ENCODE measurements around the gene FLOT1.
"Not testable (repeated sequence)": the region's sequence is repeated elsewhere in the genome, so short reads cannot be mapped to it uniquely, and the experiment has no call there.

FLOT1 gene

GRCh38 chr6:30722280-30723112 lies 20.0 kb downstream of the FLOT1 start:
- DNase-seq = peak; percentile 92

DNA sequence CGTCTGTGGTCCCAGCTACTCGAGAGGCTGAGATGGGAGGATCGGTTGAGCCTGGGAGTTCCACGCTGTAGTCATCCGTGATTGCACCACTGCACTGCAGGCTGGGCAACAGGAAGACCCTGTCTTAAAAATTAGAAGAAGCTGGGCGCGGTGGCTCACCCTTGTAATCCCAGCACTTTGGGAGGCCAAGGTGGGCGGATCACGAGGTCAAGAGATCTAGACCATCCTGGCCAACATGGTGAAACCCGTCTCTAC lies 20.5 kb downstream of the FLOT1 start:
- DNase-seq = not testable (repeated sequence)

GRCh38 chr6:30721198-30722024 lies 21.1 kb downstream of the FLOT1 start:
- peak; percentile 94 for DNase-seq

DNA sequence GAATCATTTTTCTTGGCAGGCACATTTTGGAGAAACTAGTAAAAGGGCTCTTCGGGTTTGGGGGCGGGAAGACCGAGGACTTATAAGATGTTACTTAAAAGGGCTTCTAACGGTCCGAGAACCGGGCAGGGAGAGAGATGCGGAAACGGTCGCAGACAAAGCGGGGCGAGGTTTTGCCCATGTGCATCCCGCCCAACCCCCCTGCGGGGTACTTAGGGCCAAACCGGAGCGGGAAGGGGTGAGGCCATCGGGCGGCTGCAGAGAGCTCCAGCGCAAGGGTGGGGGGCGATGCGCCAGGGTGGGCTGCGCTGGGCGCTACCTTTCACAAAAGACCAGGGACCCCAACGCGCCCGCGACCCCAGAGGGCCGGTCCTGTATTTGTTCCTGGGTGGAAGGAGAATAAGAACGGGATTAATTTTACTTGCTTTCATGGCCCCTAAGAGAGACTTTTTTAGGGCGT lies 21.7 kb downstream of the FLOT1 start:
- DNase-seq = peak; percentile 88

DNA sequence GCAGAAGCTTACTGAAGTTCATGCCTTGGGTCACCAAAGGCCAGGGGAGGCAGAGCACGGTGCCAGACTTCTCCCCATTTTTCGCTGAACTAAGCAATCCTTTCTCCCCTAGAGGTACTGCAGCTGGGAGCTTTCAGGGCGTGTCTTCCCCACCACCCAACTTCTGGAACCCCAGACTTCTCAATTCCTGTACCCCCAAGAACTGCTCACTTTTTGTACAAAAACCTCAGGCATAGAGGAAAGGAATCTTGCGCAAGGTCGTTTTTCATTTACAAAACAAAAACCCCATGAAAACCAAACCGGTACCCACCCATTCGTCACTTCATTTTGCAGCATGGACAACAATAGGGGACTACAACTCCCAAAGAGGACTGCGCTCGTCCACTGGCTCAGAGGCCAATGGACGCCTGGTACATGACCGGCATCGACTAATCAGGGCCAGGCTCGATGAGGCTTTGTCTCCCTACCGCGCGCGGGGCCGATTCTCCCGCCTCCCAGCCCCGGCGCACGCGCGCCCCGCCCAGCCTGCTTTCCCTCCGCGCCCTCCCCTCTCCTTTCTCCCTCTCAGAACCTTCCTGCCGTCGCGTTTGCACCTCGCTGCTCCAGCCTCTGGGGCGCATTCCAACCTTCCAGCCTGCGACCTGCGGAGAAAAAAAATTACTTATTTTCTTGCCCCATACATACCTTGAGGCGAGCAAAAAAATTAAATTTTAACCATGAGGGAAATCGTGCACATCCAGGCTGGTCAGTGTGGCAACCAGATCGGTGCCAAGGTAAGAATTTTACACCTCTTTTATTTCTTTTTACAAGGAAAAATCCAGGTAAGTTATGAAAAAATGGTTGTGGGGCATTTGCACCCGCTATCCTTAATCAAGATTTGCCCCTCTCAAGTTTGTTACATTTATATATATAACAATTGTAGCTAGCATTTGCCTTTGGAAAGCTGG lies 22.4 kb downstream of the FLOT1 start, which contains the start of gene TUBB:
TUBB (plus strand) TSS at position 562 of the 947 bp plus-strand sequence; CDS start at position 717, 155 bp downstream.
- peak; percentile 96 for DNase-seq

DNA sequence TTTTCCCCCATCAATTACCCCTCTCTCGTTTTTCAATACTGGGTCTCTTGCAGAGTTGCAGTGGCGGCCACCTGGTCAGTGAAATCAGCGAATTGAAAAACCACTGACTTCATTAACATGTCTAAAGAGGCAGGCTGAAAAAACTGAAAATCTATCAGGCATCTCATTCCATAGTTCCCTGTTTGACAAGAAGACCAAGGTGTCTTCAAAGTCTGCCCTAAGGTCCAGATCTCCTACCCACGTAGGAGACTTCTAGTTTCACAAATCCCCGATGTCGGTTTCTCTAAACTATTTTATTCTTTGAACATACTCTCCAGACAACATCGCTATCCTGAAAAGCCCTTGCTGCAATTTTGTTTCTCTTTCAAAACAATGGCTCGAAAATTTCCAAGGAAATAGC lies 23.1 kb downstream of the FLOT1 start:
- no peak for DNase-seq

DNA sequence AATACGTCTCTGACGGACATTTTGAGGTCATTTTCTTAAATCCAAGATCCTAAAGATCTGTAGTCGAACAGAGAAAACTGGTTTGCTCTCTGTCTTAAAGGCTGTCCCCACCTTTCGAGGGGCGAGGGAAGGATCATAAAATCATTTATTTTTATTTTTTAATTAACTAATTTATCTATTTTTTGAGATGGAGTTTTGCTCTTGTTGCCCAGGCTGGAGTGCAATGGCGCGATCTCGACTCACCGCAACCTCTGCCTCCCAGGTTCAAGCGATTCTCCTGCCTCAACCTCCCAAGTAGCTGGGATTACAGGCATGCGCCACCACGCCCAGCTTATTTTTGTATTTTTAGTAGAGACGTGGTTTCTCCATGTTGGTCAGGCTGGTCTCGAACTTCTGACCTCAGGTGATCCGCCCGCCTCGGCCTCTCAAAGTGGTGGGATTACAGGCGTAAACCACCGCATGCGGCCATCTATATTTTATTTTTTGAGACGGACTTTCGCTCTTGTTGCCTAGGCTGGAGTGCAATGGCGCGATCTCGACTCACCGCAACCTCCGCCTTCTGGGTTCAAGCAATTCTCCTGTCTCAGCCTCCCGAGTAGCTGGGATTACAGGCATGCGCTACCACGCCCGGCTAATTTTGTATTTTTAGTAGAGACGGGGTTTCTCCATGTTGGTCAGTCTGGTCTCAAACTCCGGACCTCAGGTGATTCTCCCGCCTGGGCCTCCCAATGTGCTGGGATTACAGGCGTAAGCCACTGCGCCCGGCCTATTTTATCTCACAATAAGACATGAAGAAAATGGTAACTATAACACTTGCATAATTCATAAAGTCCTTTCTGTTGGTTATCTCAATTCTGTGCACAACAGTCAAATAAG lies 24.4 kb downstream of the FLOT1 start:
- DNase-seq = peak; percentile 5

DNA sequence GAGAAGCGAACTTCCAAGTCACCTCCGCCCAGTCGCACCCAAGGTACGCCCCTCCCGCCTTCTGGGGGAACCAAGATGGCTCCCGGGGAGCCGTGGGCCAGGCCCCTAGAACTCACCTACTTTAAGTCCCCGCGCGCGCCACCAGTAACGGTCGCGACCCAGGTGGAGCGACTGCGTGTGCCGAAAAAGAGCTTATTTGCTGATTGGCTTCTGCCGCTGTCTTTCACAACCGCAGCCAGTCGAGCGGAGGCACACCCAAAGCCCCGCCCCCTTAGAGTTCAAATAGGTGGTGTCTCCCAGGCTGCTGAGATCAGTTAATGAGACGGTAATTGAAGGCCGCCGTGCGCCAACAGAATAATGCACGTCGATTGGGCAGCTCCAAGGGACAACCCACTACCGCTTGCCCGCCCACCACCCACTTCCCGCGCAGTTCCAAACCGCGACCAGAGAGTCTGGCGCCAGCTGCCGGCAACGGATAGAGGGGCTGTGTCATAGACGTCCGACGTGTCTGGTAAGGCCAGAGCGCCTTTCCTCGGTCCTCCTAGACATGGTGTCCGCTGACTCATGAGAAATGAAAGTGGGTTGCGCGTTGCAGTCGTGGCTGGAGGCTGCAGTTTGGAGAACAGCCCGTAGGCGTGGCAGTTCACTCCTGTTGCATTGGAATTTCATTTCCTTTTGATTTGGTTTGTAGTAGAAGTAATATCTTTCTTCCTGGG lies 25.2 kb downstream of the FLOT1 start, which contains the start of gene MDC1:
MDC1 (minus strand) TSS at position 153 of the 716 bp plus-strand sequence. CDS start 2,106 bp downstream, outside the sequence.
- DNase-seq = peak; percentile 98

DNA sequence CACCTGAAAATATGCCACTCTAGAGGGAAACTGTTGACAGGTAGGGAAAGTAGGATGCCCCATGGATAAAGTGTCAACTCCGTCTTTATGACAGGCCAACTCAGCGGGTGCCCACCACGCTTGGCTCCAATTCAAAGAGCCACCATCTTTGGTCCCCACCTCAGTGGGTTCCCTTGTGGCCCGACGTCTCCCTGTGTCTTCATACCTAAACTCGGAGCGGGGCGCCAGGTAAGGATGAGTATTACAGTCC lies 25.7 kb downstream of the FLOT1 start:
- DNase-seq = no peak

GRCh38 chr6:30714263-30714662 lies 28.2 kb downstream of the FLOT1 start:
- no peak for DNase-seq

DNA sequence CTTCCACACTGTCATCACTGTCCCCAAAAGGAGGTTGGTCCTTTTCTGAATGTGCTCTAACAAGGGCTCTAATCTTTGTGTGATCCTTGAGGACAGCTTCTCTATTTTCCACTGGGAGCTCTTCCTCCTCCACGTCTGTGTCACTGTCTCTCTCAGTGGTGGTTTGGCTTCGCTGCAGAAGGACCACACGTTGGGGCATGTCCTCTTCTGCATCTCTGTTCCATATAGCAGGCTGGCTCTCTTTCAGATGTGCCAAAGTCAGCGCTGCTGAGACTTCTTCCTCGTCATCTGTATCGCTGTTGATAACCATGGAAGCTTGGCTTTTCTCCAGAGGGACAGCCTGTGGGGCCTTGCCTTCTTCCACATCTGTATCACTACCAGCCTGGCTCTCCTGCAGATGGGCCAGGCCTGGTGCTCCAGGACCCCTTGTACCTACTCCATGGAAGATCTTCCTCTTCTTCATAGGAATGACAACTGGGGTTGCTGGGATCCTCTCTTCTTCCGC lies 30.0 kb downstream of the FLOT1 start:
- no peak for DNase-seq

DNA sequence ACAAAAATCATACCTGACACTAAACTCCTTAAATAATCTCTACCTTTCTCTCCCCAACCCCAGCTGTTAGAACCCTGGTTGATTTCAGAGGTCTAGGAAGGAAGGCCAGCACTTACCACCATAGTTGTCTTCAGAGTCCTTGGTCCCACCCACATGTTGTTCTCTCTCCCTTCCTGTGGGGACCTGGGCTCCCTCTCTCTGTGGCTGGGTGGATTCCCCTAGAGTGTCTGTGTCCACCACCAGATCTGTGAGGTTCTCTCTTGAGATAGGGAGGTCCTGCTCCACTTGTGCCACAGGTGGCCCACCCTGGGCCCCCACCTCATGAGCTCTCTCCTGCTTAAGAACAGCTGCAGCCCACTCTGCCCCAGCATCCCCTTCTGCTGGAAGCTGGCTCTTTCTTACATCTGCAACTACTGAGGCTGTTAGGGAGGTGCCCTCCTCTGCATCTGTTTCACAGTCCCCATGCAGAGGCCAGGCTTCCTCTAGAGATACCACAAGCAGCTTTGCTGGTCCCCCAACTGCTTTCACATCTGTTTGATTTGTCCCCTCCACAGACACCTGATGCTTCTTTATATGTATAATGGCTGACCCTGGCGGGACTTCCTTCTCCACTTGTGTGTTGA lies 30.6 kb downstream of the FLOT1 start:
- no peak for DNase-seq

- DNase-seq = no peak
Observed at GRCh38 chr6:30709101-30709868, 33.2 kb downstream of the FLOT1 start.

DNA sequence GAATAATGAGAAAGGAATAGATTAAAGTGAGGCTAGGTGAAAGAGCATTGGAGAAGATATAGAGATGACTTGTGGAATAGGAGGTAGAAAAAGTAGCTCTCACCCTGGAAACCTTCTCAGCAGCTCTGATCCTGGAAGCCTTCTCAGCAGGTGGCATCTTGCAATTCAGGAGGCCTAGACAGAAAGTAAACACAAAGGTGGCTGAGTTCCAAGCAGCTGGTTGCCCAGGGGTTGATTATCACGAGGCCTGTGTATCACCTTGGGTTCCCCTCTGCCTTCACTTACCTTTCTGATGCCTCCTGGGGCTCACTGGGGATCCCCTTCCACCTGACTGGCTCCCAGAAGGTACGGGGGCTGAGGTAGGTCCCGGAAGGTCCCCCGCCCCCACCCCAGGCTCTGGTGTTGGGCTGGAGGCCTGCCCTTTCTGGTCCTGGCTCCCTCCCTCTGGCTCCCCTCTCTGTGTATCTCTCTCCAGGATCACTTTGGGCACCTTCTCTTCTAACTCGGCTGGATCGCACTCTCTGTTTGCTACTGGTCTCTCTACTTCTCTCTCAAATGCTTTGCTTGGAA lies 35.1 kb downstream of the FLOT1 start:
- DNase-seq = no peak

DNA sequence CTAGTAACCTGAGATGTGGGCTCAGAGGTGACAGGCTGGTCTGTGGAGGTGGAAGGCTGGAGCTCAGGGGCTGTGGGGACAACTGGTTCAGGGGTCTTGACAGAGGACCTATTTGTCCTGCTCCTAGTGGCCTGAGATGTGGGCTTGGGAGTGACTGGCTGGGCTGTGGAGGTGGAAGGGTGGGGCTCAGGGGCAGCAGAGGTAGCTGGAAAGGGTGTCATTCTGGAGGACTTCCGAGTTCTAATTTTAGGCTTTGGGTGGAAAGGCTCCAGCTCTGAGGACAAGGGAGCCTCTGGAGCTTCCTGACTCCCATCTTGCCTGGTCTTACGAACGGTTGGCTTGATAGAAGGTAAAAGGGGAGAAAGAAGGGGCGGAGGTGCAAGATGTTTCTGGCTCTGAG lies 36.9 kb downstream of the FLOT1 start:
- no peak for DNase-seq

DNA sequence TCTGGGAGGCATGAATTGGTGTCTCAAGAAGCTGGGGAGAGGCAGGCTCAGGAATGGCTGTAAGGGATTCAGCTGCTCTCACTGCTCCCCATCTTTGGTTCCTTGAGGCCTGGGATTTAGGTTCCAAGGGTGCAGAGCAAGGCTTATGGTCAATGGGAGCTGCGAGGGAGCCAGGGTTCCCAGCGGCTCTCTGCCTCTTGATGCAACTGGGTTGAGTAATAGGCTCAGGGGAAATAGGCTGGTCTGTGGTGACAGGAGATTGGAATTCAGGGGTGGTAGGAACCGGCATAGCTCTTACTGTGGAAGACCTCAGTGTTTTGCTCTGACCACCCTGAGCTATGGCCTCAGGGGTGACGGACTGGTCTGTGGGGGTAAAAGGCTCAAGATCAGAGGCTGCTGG lies 38.7 kb downstream of the FLOT1 start:
- DNase-seq = no peak

- DNase-seq = no peak
Observed at GRCh38 chr6:30703011-30703410, 39.5 kb downstream of the FLOT1 start.

- no peak for DNase-seq
Observed at GRCh38 chr6:30700340-30700739, 42.1 kb downstream of the FLOT1 start.

DNA sequence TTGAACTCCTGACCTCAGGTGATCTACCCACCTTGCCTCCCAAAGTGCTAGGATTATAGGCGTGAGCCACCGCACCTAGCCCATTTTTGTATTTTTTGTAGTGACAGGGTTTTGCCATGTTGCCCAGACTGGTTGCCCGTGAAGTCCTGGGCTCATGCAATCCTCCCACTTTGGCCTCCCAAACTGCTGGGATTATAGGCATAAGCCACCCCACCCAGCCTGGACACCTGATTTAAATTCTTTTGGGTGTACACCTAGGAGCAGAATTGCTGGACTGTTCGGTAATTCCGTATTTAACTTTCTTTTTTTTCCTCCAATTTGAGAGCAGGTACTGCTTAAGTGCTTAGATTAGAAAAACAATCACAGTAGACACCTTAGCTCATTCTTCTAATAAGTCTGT lies 46.1 kb downstream of the FLOT1 start:
- DNase-seq = no peak

All from retina (tissue), 1 donor.